Peyer's patch (tissue), 4 donors: ENCODE results near the gene TTC28. TPM values are rescaled to one million over a fixed set of nuclear protein-coding genes. Genes with fewer than 3 reads are reported as not detected.

Source experiments
- DNase-seq, 3 donors: peaks; one replicate each; pipeline ENCODE4 v3.0.0-alpha.2; 2017 to 2019
- H3K27ac ChIP-seq, 4 donors: fragments of 200-600 bp; sonication (generic); one replicate each; pipeline ENCODE4 v1.5.1; 2016 to 2019
- H3K27me3 ChIP-seq, 2 donors: fragments of 200-600 bp; sonication (generic); one replicate each; pipeline ENCODE4 v1.5.1; 2019
- H3K36me3 ChIP-seq, 3 donors: fragments of 200-600 bp; sonication (generic); one replicate each; pipeline ENCODE4 v1.5.1; 2016 to 2019
- H3K4me1 ChIP-seq, 4 donors: fragments of 200-600 bp; sonication (generic); one replicate each; pipeline ENCODE4 v1.5.1; 2016 to 2019
- H3K4me3 ChIP-seq, 4 donors: fragments of 200-600 bp; sonication (generic); 1 replicate in 3 of 4; 2 replicates in 1 of 4; pipeline ENCODE4 v1.5.1; 2016 to 2019; ENCODE audit warnings: mild to moderate bottlenecking in 1 of 4
- H3K9me3 ChIP-seq, 4 donors: fragments of 200-600 bp; sonication (generic); one replicate each; pipeline ENCODE4 v1.5.1; 2016 to 2019; ENCODE audit warnings: mild to moderate bottlenecking in 1 of 4
- CTCF ChIP-seq, 6 experiments: fragments of 450-650 bp in 4 of 6; fragments of 200-600 bp in 2 of 6; sonication (generic) in 1 of 6; IDR thresholded peaks; one replicate each; pipeline ENCODE4 v1.5.1; 2017 to 2019; ENCODE audit warnings: antibody characterized with exemption in 6 of 6, mild to moderate bottlenecking in 3 of 6, moderate library complexity in 1 of 6
- POLR2A ChIP-seq, 2 donors: fragments of 450-650 bp; IDR thresholded peaks; one replicate each; pipeline ENCODE4 v1.5.1; 2017; ENCODE audit warnings: antibody characterized with exemption in 2 of 2, mild to moderate bottlenecking in 2 of 2, moderate library complexity in 2 of 2
- total RNA-seq, 4 donors: library from RNA; depleted of rRNA; stranded (reverse); fragments of >200 nt; gene quantifications; one replicate each; pipeline ENCODE4 v1.1.0, GENCODE V29; 2016

Gene TTC28
- total RNA-seq, 4 donors from 2014 or later: 9.1 to 46.4 (median 35.2) TPM

- Histone ChIP-seq H3K4me3 (no peak overlapping the region), H3K4me1 (no peaks in the 10 kb centered on the region), H3K9me3 (no peaks in the 10 kb centered on the region), H3K27me3 (no peaks in the 10 kb centered on the region), H3K27ac (no peak overlapping the region), H3K36me3 (no peaks in the 10 kb centered on the region)
- no peak for DNase-seq
- TF ChIP-seq CTCF (IDR thresholded peaks at IDR 0.05) (no peak), POLR2A (IDR thresholded peaks at IDR 0.05) (no peak)
Measured at GRCh38 chr22:27948569-27948968, 731.1 kb downstream of the TTC28 start.

- Histone ChIP-seq H3K36me3 (no peaks in the 10 kb centered on the region), H3K4me1 (no peaks in the 10 kb centered on the region), H3K9me3 (no peaks in the 10 kb centered on the region), H3K4me3 (no peak overlapping the region), H3K27ac (no peak overlapping the region), H3K27me3 (no peaks in the 10 kb centered on the region)
- no peak for TF ChIP-seq CTCF (IDR thresholded peaks at IDR 0.05)
- TF ChIP-seq POLR2A (IDR thresholded peaks at IDR 0.05): no peak
- DNase-seq: no peak
Measured at GRCh38 chr22:27947448-27947847, 732.2 kb downstream of the TTC28 start.

- H3K4me1 ChIP-seq: no peaks in the 10 kb centered on the region
- TF ChIP-seq CTCF (IDR thresholded peaks at IDR 0.05) (no peak), POLR2A (IDR thresholded peaks at IDR 0.05) (no peak)
- no peaks in the 10 kb centered on the region for H3K9me3 ChIP-seq
- peaks cover 0 to 4% (median 0%) of the 10 kb centered on the region in 3 donors for H3K36me3 ChIP-seq
- no peak for DNase-seq
- no peak overlapping the region for H3K27ac ChIP-seq
- no peaks in the 10 kb centered on the region for H3K27me3 ChIP-seq
- no peak overlapping the region for H3K4me3 ChIP-seq
Measured at GRCh38 chr22:27941143-27941542, 738.5 kb downstream of the TTC28 start.

- DNase-seq: no peak
- Histone ChIP-seq H3K9me3 (no peaks in the 10 kb centered on the region), H3K4me3 (no peak overlapping the region), H3K4me1 (no peaks in the 10 kb centered on the region), H3K27me3 (no peaks in the 10 kb centered on the region), H3K36me3 (peaks cover 0 to 4% (median 0%) of the 10 kb centered on the region in 3 donors), H3K27ac (no peak overlapping the region)
- TF ChIP-seq CTCF (IDR thresholded peaks at IDR 0.05) (no peak), POLR2A (IDR thresholded peaks at IDR 0.05) (no peak)
Measured at GRCh38 chr22:27937453-27937852, 742.2 kb downstream of the TTC28 start.

- Histone ChIP-seq H3K27me3 (no peaks in the 10 kb centered on the region), H3K36me3 (no peaks in the 10 kb centered on the region), H3K4me1 (no peaks in the 10 kb centered on the region), H3K27ac (no peak overlapping the region), H3K4me3 (no peak overlapping the region), H3K9me3 (no peaks in the 10 kb centered on the region)
- DNase-seq: no peak
- no peak for TF ChIP-seq POLR2A (IDR thresholded peaks at IDR 0.05)
- TF ChIP-seq CTCF (IDR thresholded peaks at IDR 0.05): no peak
Measured at GRCh38 chr22:27935897-27936296, 743.7 kb downstream of the TTC28 start.

GRCh38 chr22:27934069-27934468, 745.6 kb downstream of the TTC28 start:
- Histone ChIP-seq H3K4me1 (no peaks in the 10 kb centered on the region), H3K27me3 (no peaks in the 10 kb centered on the region), H3K36me3 (no peaks in the 10 kb centered on the region), H3K27ac (no peak overlapping the region), H3K4me3 (no peak overlapping the region), H3K9me3 (no peaks in the 10 kb centered on the region)
- DNase-seq: no peak
- TF ChIP-seq POLR2A (IDR thresholded peaks at IDR 0.05) (no peak), CTCF (IDR thresholded peaks at IDR 0.05) (no peak)
